HepG2 (cell line): Measurements from ENCODE around the gene NSMF. TPM values are rescaled to one million over a fixed set of nuclear protein-coding genes. Genes with fewer than 3 reads are reported as not detected.

Experiments
- ATF1 ChIP-seq: IDR thresholded peaks from 2 replicates; pipeline ENCODE4 v1.6.1; 2016; ENCODE audit warnings: mild to moderate bottlenecking, control low read depth
- BRCA1 ChIP-seq: sonication (generic); formaldehyde crosslinking; IDR thresholded peaks from 2 replicates; pipeline ENCODE4 v1.4.0; 2020; ENCODE audit warnings: missing genetic modification reagents
- CBX1 ChIP-seq: IDR thresholded peaks from one replicate; pipeline ENCODE4 v1.6.1; 2016; ENCODE audit warnings: antibody characterized with exemption, low read depth
- KMT2A ChIP-seq: sonication (generic); formaldehyde crosslinking; IDR thresholded peaks from 2 replicates; pipeline ENCODE4 v1.4.0; 2020; ENCODE audit warnings: missing genetic modification reagents
- MLLT10 ChIP-seq: sonication (generic); formaldehyde crosslinking; IDR thresholded peaks from 2 replicates; pipeline ENCODE4 v1.4.0; 2020; ENCODE audit warnings: missing genetic modification reagents
- NR2F6 ChIP-seq, 2 experiments: IDR thresholded peaks; 2 replicates each; pipeline ENCODE4 v1.6.1; 2016; ENCODE audit warnings: antibody characterized with exemption in 1 of 2, mild to moderate bottlenecking in 1 of 2
- ZC3H4 ChIP-seq: sonication (generic); formaldehyde crosslinking; IDR thresholded peaks from 2 replicates; pipeline ENCODE4 v1.4.0; 2020; ENCODE audit warnings: missing genetic modification reagents, borderline replicate concordance
- ZNF367 ChIP-seq: sonication (generic); formaldehyde crosslinking; IDR thresholded peaks from 2 replicates; pipeline ENCODE4 v1.4.0; 2020; ENCODE audit warnings: missing genetic modification reagents, borderline replicate concordance
- ZNF510 ChIP-seq: sonication (generic); formaldehyde crosslinking; IDR thresholded peaks from 2 replicates; pipeline ENCODE4 v1.4.0; 2020; ENCODE audit warnings: low read depth, mild to moderate bottlenecking, missing genetic modification reagents
- ZNF558 ChIP-seq: sonication (generic); formaldehyde crosslinking; IDR thresholded peaks from 2 replicates; pipeline ENCODE4 v1.9.0; 2022; ENCODE audit warnings: mild to moderate bottlenecking, missing genetic modification reagents, borderline replicate concordance
- ZNF605 ChIP-seq: sonication (generic); formaldehyde crosslinking; IDR thresholded peaks from 2 replicates; pipeline ENCODE4 v1.8.0; 2022; ENCODE audit warnings: mild to moderate bottlenecking, missing genetic modification reagents
- ZNF713 ChIP-seq: sonication (generic); formaldehyde crosslinking; IDR thresholded peaks from 2 replicates; pipeline ENCODE4 v1.4.0; 2020; ENCODE audit warnings: mild to moderate bottlenecking, missing genetic modification reagents
- ZNF816 ChIP-seq: sonication (generic); formaldehyde crosslinking; IDR thresholded peaks from 2 replicates; pipeline ENCODE4 v1.8.0; 2022; ENCODE audit warnings: missing genetic modification reagents, mild to moderate bottlenecking, borderline replicate concordance
- ZSCAN21 ChIP-seq: sonication (generic); formaldehyde crosslinking; IDR thresholded peaks from 2 replicates; pipeline ENCODE4 v1.8.0; 2022; ENCODE audit warnings: mild to moderate bottlenecking, missing genetic modification reagents, moderate library complexity, borderline replicate concordance
- polyA plus RNA-seq, 8 experiments: library from polyadenylated mRNA; depleted of rRNA in 3 of 8; stranded (reverse) in 7 of 8; unstranded in 1 of 8; fragments of >200 nt; fragmentation: Illumina TruSeq in 4 of 8; extraction: Trizol in 4 of 8; gene quantifications; 2 replicates each; pipeline versions ENCODE4 v1.2.1 to v1.2.3, GENCODE V29; 2011 to 2016; ENCODE audit warnings: low read depth in 4 of 8, missing spikeins in 1 of 8, mixed read lengths in 1 of 8; ENCODE audit not compliant: insufficient read depth in 1 of 8
- total RNA-seq, 5 experiments: library from RNA; depleted of rRNA; stranded (reverse); fragments of >200 nt; fragmentation: Illumina TruSeq; extraction: Trizol; gene quantifications; 2 replicates each; pipeline ENCODE4 v1.2.3, GENCODE V29; 2016; ENCODE audit warnings: low read depth in 1 of 5
- TF ChIP-seq, protein P1 (sequence below): sonication (generic); formaldehyde crosslinking; IDR thresholded peaks from 2 replicates; pipeline ENCODE4 v1.4.0; 2020; ENCODE audit warnings: missing genetic modification reagents, borderline replicate concordance
- TF ChIP-seq, protein P2 (sequence below): sonication (generic); formaldehyde crosslinking; IDR thresholded peaks from 2 replicates; pipeline ENCODE4 v1.9.0; 2021; ENCODE audit warnings: missing genetic modification reagents, mild to moderate bottlenecking, borderline replicate concordance
- TF ChIP-seq, protein P3 (sequence below): sonication (generic); formaldehyde crosslinking; IDR thresholded peaks from 2 replicates; pipeline ENCODE4 v1.5.1; 2020; ENCODE audit warnings: mild to moderate bottlenecking, missing genetic modification reagents
- TF ChIP-seq, protein P4 (sequence below): sonication (generic); formaldehyde crosslinking; IDR thresholded peaks from 2 replicates; pipeline ENCODE4 v1.8.1; 2023; ENCODE audit warnings: mild to moderate bottlenecking, missing genetic modification reagents
- TF ChIP-seq, protein P5 (sequence below): sonication (generic); formaldehyde crosslinking; IDR thresholded peaks from 2 replicates; pipeline ENCODE4 v1.4.0; 2020; ENCODE audit warnings: missing genetic modification reagents

The NSMF gene
- total and polyA plus RNA-seq, 2 of the 13 experiments (the other 11 are each of a cell fraction or from before 2014, with no cell fraction given) = 44.3 to 183 TPM

DNA sequence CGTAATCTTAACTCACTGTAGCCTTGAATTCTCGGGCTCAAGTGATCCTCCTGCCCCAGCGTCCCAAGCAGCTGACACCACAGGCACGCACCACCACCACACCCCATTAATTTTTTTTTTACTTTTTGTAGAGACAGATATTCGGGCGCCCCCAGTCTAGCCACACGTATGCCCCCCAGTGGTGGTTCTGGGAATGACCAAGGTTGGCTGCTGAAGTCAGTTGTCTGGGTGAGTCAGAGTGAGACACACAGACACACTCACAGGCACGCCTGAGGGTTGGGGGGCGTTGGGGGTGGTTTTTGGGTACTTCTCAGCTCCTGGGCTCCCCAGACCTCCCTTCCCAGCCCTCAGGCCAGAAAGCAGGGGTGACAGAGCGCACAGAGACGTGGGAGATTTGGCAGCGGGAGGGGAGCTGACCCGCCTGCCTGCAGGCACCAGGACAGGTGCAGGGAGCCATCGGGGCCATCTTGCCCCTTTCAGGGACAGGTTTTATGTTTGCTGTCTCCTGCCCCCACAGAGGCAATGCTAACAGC is 13.8 kb downstream of the NSMF start (continued):
- TF ChIP-seq ZNF713 (CRISPR knock-in tag) = no peak
- TF ChIP-seq NR2F6 (IDR thresholded peaks at IDR 0.05) = no peak
- TF ChIP-seq NR2F6 (CRISPR knock-in tag; IDR thresholded peaks at IDR 0.05) = no peak
- TF ChIP-seq, protein P1, sequence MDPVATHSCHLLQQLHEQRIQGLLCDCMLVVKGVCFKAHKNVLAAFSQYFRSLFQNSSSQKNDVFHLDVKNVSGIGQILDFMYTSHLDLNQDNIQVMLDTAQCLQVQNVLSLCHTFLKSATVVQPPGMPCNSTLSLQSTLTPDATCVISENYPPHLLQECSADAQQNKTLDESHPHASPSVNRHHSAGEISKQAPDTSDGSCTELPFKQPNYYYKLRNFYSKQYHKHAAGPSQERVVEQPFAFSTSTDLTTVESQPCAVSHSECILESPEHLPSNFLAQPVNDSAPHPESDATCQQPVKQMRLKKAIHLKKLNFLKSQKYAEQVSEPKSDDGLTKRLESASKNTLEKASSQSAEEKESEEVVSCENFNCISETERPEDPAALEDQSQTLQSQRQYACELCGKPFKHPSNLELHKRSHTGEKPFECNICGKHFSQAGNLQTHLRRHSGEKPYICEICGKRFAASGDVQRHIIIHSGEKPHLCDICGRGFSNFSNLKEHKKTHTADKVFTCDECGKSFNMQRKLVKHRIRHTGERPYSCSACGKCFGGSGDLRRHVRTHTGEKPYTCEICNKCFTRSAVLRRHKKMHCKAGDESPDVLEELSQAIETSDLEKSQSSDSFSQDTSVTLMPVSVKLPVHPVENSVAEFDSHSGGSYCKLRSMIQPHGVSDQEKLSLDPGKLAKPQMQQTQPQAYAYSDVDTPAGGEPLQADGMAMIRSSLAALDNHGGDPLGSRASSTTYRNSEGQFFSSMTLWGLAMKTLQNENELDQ = no peak
- TF ChIP-seq, protein P2, sequence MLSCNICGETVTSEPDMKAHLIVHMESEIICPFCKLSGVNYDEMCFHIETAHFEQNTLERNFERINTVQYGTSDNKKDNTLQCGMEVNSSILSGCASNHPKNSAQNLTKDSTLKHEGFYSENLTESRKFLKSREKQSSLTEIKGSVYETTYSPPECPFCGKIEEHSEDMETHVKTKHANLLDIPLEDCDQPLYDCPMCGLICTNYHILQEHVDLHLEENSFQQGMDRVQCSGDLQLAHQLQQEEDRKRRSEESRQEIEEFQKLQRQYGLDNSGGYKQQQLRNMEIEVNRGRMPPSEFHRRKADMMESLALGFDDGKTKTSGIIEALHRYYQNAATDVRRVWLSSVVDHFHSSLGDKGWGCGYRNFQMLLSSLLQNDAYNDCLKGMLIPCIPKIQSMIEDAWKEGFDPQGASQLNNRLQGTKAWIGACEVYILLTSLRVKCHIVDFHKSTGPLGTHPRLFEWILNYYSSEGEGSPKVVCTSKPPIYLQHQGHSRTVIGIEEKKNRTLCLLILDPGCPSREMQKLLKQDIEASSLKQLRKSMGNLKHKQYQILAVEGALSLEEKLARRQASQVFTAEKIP (CRISPR knock-in tag) = no peak
- TF ChIP-seq ZNF558 = no peak
- TF ChIP-seq ZNF605 (CRISPR knock-in tag) = 0 out of 2 replicates have a peak, but pooled peaks have one; percentile 44
- TF ChIP-seq ATF1 (CRISPR knock-in tag) = no peak
- TF ChIP-seq ZSCAN21 (CRISPR knock-in tag) = no peak
- no peak for TF ChIP-seq BRCA1 (CRISPR knock-in tag)
- no peak for TF ChIP-seq ZNF510 (CRISPR knock-in tag)
- no peak for TF ChIP-seq ZC3H4
- TF ChIP-seq ZNF816 = 0 out of 2 replicates have a peak, but pooled peaks have one; percentile 17
- no peak for TF ChIP-seq CBX1
- TF ChIP-seq MLLT10 (CRISPR knock-in tag) = no peak
- no peak; the same call in 1 of the 2 replicates for TF ChIP-seq KMT2A (CRISPR knock-in tag)
- TF ChIP-seq, protein P3, sequence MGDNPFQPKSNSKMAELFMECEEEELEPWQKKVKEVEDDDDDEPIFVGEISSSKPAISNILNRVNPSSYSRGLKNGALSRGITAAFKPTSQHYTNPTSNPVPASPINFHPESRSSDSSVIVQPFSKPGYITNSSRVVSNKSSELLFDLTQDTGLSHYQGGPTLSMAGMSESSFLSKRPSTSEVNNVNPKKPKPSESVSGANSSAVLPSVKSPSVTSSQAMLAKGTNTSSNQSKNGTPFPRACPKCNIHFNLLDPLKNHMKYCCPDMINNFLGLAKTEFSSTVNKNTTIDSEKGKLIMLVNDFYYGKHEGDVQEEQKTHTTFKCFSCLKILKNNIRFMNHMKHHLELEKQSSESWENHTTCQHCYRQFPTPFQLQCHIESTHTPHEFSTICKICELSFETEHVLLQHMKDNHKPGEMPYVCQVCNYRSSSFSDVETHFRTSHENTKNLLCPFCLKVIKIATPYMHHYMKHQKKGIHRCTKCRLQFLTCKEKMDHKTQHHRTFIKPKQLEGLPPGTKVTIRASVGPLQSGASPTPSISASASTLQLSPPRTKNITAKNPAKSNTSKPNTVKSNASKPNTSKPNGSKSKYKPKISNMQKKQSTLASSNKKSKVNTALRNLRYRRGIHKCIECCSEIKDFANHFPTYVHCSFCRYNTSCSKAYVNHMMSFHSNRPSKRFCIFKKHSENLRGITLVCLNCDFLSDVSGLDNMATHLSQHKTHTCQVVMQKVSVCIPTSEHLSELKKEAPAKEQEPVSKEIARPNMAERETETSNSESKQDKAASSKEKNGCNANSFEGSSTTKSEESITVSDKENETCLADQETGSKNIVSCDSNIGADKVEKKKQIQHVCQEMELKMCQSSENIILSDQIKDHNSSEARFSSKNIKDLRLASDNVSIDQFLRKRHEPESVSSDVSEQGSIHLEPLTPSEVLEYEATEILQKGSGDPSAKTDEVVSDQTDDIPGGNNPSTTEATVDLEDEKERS = no peak
- TF ChIP-seq, protein P4, sequence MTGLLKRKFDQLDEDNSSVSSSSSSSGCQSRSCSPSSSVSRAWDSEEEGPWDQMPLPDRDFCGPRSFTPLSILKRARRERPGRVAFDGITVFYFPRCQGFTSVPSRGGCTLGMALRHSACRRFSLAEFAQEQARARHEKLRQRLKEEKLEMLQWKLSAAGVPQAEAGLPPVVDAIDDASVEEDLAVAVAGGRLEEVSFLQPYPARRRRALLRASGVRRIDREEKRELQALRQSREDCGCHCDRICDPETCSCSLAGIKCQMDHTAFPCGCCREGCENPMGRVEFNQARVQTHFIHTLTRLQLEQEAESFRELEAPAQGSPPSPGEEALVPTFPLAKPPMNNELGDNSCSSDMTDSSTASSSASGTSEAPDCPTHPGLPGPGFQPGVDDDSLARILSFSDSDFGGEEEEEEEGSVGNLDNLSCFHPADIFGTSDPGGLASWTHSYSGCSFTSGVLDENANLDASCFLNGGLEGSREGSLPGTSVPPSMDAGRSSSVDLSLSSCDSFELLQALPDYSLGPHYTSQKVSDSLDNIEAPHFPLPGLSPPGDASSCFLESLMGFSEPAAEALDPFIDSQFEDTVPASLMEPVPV (CRISPR knock-in tag) = no peak
- TF ChIP-seq, protein P5, sequence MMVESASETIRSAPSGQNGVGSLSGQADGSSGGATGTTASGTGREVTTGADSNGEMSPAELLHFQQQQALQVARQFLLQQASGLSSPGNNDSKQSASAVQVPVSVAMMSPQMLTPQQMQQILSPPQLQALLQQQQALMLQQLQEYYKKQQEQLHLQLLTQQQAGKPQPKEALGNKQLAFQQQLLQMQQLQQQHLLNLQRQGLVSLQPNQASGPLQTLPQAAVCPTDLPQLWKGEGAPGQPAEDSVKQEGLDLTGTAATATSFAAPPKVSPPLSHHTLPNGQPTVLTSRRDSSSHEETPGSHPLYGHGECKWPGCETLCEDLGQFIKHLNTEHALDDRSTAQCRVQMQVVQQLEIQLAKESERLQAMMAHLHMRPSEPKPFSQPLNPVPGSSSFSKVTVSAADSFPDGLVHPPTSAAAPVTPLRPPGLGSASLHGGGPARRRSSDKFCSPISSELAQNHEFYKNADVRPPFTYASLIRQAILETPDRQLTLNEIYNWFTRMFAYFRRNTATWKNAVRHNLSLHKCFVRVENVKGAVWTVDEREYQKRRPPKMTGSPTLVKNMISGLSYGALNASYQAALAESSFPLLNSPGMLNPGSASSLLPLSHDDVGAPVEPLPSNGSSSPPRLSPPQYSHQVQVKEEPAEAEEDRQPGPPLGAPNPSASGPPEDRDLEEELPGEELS (CRISPR knock-in tag) = no peak
- no peak for TF ChIP-seq ZNF367 (CRISPR knock-in tag)
